Cardiac muscle cell (in vitro differentiated cells and primary cell): ENCODE results near the gene HEXD. TPM values are rescaled to one million over a fixed set of nuclear protein-coding genes. Genes with fewer than 3 reads are reported as not detected.

Experiments used
- DNase-seq, 2 donors: peaks; one replicate each; pipeline versions ENCODE4 v3.0.0 to v3.0.0-alpha.2; 2010 to 2017; ENCODE audit warnings: low read depth in 1 of 2, low spot score in 1 of 2
- H3K27ac ChIP-seq: fragments of 200-600 bp; sonication (generic); 2 replicates; pipeline ENCODE4 v1.5.1; 2016
- H3K27me3 ChIP-seq: fragments of 200-600 bp; sonication (generic); 2 replicates; pipeline ENCODE4 v1.6.0; 2016; ENCODE audit warnings: control low read depth
- H3K36me3 ChIP-seq: fragments of 200-600 bp; sonication (generic); 2 replicates; pipeline ENCODE4 v1.5.1; 2016; ENCODE audit warnings: control low read depth
- H3K4me1 ChIP-seq: fragments of 200-600 bp; sonication (generic); 2 replicates; pipeline ENCODE4 v1.8.1; 2017; ENCODE audit warnings: low read depth, mild to moderate bottlenecking, mixed run types
- H3K4me3 ChIP-seq: fragments of 200-600 bp; sonication (generic); 2 replicates; pipeline ENCODE4 v1.5.1; 2016; ENCODE audit warnings: mild to moderate bottlenecking
- H3K9me3 ChIP-seq: fragments of 200-600 bp; sonication (generic); 2 replicates; pipeline ENCODE4 v1.5.1; 2017; ENCODE audit warnings: low read depth, mild to moderate bottlenecking, control low read depth
- polyA plus RNA-seq: library from polyadenylated mRNA; unstranded; fragments of >200 nt; fragmentation: Nextera tagmentation; extraction: Ambion mirVana; gene quantifications from 2 replicates; pipeline ENCODE4 v1.2.1, GENCODE V29; 2016
- total RNA-seq: library from RNA; depleted of rRNA; stranded (reverse); fragments of >200 nt; gene quantifications from 2 replicates; pipeline ENCODE4 v1.2.3, GENCODE V29; 2016
- TF ChIP-seq, protein P1 (sequence below): IDR thresholded peaks from 2 replicates; pipeline ENCODE4 v1.5.1; 2012; ENCODE audit warnings: low read depth, mild to moderate bottlenecking, low read length

HEXD gene
- total and polyA plus RNA-seq, 2 experiments from 2014 or later: 49.9 to 58.0 TPM

DNA sequence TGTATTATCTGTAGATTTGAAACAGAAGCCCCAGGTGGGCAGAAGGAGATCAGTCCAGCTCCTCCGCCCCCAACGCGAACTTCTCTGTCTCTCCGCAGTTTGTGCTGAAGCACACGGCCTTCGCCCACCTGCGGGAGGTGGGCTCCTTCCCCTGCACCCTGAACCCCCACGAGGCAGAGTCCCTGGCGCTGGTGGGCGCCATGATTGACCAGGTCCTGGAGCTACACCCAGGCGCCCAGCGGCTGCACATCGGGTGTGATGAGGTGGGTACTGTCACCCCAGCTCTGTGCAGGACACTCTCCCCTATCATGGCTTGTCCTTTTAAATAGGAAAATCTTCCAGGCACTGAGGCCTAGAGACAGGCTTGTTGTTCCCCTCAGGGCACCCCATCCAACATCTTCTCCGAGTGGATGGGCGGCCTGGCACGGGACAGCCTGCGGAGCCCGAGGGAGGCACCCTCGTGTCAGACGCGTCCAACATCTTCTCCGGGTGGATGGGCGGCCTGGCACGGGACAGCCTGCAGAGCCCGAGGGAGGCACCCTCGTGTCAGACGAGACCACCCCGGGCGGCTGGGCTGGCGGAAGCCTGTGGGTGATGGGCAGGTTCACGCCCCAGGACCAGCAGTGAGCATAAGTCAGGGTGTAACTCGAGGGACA is 15.5 kb downstream of the HEXD start:
- TF ChIP-seq, protein P1, sequence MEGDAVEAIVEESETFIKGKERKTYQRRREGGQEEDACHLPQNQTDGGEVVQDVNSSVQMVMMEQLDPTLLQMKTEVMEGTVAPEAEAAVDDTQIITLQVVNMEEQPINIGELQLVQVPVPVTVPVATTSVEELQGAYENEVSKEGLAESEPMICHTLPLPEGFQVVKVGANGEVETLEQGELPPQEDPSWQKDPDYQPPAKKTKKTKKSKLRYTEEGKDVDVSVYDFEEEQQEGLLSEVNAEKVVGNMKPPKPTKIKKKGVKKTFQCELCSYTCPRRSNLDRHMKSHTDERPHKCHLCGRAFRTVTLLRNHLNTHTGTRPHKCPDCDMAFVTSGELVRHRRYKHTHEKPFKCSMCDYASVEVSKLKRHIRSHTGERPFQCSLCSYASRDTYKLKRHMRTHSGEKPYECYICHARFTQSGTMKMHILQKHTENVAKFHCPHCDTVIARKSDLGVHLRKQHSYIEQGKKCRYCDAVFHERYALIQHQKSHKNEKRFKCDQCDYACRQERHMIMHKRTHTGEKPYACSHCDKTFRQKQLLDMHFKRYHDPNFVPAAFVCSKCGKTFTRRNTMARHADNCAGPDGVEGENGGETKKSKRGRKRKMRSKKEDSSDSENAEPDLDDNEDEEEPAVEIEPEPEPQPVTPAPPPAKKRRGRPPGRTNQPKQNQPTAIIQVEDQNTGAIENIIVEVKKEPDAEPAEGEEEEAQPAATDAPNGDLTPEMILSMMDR: no peak
- no peaks in the 10 kb centered on the region for H3K36me3 ChIP-seq
- no peak overlapping the region for H3K27ac ChIP-seq
- no peaks in the 10 kb centered on the region for H3K9me3 ChIP-seq
- no peak overlapping the region for H3K4me3 ChIP-seq
- H3K27me3 ChIP-seq: no peaks in the 10 kb centered on the region
- DNase-seq: no peak
- no peaks in the 10 kb centered on the region for H3K4me1 ChIP-seq

DNA sequence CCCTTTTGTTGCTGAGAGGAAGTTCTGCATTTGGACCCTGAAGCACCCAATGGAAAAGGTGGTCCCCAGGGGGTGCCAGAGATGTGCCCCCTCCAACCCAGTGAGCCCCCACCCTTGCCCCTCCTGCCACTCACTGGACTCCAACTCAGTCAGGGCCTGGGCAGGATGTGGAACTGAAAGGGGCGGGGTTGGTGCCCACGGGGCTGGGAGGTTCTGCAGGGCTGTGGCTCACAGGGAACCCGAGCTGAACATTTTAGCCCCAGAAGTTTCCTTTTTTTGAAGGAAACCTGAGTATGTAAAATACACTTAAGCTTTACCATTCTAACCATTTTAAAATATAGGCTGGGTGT is 16.0 kb downstream of the HEXD start:
- no peaks in the 10 kb centered on the region for H3K9me3 ChIP-seq
- no peaks in the 10 kb centered on the region for H3K4me1 ChIP-seq

DNA sequence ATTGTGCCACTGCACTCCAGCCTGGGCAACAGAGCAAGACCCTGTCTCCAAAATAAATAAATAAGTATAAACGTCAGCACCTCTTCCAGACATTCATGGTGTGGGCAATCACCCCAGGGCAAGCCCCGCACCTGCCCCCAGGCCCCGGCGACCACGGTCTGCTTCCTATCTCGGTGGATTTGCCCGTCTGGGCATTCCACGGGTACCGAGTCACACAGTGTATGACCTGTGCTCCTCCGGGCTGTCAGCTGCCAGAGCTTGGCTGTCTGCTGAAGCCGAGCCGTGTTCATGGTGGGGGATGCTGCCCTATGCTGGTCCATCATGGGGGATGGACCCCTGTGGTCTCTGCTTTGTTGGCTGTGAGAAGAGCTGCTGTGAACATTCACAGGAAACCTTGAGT is 17.0 kb downstream of the HEXD start:
- H3K27ac ChIP-seq: no peak overlapping the region
- H3K27me3 ChIP-seq: no peaks in the 10 kb centered on the region
- no peaks in the 10 kb centered on the region for H3K36me3 ChIP-seq
- no peak overlapping the region for H3K4me3 ChIP-seq
- no peak for DNase-seq
- no peaks in the 10 kb centered on the region for H3K9me3 ChIP-seq
- TF ChIP-seq, protein P1: no peak
- H3K4me1 ChIP-seq: no peaks in the 10 kb centered on the region

More for the DNA sequence above, 16.0 kb downstream of the HEXD start:
- no peaks in the 10 kb centered on the region for H3K36me3 ChIP-seq
- no peaks in the 10 kb centered on the region for H3K27me3 ChIP-seq
- no peak overlapping the region for H3K4me3 ChIP-seq
- TF ChIP-seq, protein P1: no peak
- DNase-seq: no peak
- no peak overlapping the region for H3K27ac ChIP-seq

DNA sequence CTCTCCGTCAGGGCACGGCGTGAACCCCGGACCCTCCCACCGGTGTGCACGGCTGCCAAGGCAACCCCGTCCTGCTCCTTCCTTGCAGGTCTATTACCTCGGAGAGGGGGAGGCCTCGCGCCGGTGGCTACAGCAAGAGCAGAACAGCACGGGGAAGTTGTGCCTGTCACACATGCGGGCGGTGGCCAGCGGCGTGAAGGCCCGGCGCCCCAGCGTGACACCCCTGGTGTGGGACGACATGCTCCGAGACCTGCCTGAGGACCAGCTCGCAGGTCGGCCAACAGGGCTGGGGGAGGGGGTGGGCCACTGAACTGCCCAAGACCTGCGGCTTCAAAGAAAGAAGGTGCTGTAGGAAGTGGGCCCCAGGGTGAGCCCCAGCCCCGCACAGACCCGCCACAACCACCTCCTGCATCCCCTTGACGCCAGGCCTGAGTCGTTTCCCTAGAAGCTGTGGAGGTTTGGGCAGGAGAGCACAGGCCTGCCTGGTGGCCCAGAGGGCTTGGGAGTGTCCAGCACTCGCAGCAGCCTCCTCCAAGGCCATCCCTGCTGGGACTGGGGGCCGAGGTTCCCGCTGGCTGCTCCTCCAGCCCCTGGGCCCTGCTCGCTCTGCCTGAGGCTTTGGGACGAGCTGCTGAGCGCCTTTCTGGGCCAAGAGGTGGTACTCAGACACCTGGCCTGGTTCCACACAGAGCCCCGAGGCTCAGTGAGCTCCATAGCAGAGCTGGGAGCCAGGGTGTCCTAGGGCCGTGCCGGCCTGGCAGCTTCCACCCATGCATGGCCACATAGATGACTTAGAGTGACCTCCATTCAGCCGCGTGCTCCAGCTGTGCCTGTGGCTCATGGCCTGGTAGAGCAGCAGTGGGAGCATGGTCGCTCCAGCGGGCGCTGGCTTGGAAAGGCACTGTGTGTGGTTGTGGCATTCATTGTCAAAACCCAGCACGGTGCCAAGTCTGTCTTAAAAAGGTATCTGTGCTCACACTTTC is 17.7 kb downstream of the HEXD start:
- no peak for DNase-seq
- no peak overlapping the region for H3K4me3 ChIP-seq
- H3K27me3 ChIP-seq: no peaks in the 10 kb centered on the region
- no peak overlapping the region for H3K27ac ChIP-seq
- H3K4me1 ChIP-seq: no peaks in the 10 kb centered on the region
- no peaks in the 10 kb centered on the region for H3K9me3 ChIP-seq
- H3K36me3 ChIP-seq: no peaks in the 10 kb centered on the region
- TF ChIP-seq, protein P1: no peak

DNA sequence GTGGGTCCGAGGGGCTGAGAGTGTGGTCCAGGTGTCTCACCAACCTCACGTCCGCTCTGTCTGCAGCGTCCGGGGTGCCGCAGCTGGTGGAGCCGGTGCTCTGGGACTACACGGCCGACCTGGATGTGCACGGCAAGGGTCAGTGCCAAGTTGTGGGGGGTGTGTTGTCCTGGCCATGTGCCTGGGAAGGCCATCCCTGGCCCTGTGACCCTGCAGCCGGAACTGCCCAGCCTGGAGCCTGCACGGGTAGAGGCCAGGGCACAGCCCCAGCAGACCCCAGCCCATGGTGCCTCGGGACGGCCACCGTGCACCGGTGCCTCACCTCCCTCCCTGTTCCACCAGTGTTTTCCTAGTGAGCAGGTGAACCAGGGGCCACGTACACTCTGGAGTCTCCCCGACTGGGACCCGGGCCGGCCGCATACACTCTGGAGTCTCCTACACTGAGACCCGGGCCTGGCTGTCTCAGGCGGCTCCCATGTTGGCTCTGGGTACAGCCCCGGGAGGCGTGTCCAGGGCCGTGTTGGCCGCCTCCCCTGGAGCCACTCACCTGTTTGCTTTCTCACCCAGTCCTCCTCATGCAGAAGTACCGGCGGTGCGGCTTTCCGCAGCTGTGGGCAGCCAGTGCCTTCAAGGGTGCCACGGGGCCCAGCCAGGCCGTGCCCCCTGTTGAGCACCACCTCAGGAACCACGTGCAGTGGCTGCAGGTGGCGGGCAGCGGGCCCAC is 18.6 kb downstream of the HEXD start:
- TF ChIP-seq, protein P1: no peak
- H3K27ac ChIP-seq: no peak overlapping the region
- no peak for DNase-seq
- H3K9me3 ChIP-seq: no peaks in the 10 kb centered on the region
- no peak overlapping the region for H3K4me3 ChIP-seq
- no peaks in the 10 kb centered on the region for H3K36me3 ChIP-seq
- no peaks in the 10 kb centered on the region for H3K27me3 ChIP-seq
- H3K4me1 ChIP-seq: no peaks in the 10 kb centered on the region
